Measurements from ENCODE around the gene MRTFA.

MRTFA gene

DNA sequence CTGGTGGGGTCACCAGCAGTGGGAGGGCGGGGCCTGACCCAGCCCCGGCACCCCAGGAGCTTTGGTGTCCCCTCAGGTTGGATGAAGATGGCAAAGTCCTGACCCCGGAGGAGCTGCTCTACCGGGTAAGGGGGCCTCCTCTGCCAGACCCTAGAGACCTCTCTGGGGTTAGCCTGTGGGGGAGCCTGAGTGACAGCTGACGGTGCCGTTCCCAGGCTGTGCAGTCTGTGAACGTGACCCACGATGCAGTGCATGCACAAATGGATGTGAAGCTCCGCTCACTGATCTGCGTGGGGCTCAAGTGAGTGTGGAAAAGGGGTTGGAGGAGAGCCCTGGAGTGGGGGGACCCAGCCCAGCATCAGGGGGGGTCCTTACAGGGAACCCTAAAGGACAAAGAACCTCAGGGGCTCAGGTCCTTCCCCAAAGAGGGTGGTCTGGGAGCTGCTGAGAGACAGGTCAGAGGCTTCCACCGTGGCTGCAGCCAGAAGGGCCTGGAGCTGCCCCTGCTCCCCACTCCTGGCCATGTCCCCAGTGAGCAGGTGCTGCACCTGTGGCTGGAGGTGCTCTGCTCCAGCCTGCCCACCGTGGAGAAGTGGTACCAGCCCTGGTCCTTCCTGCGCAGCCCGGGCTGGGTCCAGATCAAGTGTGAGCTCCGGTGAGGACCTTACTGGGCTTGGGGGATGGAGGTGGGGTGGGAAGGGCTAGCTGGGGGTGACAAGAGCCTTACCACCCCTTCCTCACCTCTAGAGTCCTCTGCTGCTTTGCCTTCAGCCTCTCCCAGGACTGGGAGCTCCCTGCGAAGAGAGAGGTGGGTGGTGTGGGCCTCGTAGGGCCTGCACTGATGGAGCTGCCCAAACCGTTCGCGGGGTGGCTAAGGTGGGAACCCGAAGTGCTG, 227.6 kb downstream of the MRTFA start:
- no peaks in the 10 kb centered on the region for H3K4me1 ChIP-seq (ENCODE audit: insufficient read depth, low read length)
- H3K27ac ChIP-seq (ENCODE audit: low read length) = no peak overlapping the region
- H3K4me3 ChIP-seq (ENCODE audit: low read length) = no peak overlapping the region
- H3K9me3 ChIP-seq (ENCODE audit: insufficient read depth, low read depth, low read length) = no peaks in the 10 kb centered on the region
- H3K9ac ChIP-seq (ENCODE audit: low read depth, low read length) = no peak overlapping the region
- peaks cover 79% of the 10 kb centered on the region for H3K36me3 ChIP-seq (ENCODE audit: insufficient read depth, low read depth, low read length)
- no peaks in the 10 kb centered on the region for H3K27me3 ChIP-seq (ENCODE audit: insufficient read depth, low read length)

DNA sequence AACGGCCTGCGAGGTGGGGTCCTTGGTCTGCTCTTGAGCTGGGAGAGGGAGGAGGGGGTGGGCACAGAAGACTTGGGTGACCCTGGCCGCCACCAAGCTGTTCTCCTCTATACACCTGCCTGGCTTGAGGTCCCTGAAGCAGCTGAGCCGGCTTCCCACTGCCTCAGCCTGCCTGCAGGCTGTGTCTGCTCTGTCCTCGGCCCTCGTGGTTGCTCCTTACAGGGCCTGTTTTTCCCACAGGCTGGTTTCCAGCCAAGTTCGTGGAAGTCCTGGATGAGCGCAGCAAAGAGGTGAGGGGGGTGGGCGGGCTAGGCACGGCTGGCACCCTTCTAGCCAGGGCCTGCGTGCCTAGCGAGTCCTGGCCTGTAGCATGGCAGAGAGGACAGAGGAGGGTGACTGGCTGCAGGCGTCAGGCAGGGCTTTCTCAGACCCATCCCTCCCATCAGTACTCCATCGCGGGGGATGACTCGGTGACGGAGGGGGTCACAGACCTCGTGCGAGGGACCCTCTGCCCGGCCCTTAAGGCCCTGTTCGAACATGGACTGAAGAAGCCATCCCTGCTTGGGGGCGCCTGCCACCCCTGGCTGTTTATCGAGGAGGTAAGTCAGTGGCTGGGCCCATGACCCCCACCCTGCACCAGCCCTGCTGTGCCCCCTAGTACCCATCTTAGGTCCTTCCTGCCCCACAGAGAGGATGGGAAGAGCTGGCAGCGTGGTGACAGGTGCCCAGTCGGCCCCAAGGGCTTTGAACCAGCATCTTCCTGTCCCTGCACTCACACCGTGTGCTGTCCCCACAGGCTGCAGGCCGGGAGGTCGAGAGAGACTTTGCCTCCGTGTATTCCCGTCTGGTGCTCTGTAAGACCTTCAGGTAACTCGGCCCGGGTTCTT, 228.4 kb downstream of the MRTFA start:
- Histone ChIP-seq H3K36me3 (ENCODE audit: insufficient read depth, low read depth, low read length) (peaks cover 81% of the 10 kb centered on the region), H3K27me3 (ENCODE audit: insufficient read depth, low read length) (no peaks in the 10 kb centered on the region), H3K9me3 (ENCODE audit: insufficient read depth, low read depth, low read length) (no peaks in the 10 kb centered on the region), H3K4me3 (ENCODE audit: low read length) (no peak overlapping the region), H3K9ac (ENCODE audit: low read depth, low read length) (no peak overlapping the region), H3K4me1 (ENCODE audit: insufficient read depth, low read length) (no peaks in the 10 kb centered on the region), H3K27ac (ENCODE audit: low read length) (no peak overlapping the region)

DNA sequence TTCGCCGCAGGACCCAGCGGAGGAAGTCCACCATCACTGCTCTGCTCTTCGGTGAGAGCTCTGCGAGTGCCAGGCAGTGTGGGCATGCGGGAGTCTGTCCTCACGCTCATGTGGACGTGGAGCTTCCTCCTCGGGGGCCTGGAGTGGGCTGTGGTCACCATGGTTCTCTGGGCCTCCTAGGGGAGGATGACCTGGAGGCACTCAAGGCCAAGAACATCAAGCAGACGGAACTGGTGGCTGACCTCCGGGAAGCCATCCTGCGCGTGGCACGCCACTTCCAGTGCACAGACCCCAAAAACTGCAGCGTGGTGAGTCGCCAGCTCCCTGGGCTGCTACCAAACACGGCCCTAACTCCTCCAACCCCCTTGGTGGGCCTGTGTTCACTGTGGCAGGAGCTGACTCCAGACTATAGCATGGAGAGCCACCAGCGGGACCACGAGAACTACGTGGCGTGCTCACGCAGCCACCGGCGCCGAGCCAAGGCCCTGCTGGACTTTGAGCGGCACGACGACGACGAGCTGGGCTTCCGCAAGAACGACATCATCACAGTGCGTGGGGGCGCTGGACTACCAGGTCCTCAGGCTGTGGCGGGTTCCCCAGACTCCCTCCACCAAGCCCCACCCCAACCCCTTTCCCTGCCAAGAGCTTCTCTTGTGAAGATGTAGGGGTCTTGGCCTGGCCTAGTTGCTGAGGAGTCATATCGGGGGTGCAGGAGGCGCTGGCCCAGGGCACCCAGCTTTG, 229.3 kb downstream of the MRTFA start:
- Histone ChIP-seq H3K4me1 (ENCODE audit: insufficient read depth, low read length) (no peaks in the 10 kb centered on the region), H3K36me3 (ENCODE audit: insufficient read depth, low read depth, low read length) (peaks cover 80% of the 10 kb centered on the region), H3K9ac (ENCODE audit: low read depth, low read length) (no peak overlapping the region), H3K27me3 (ENCODE audit: insufficient read depth, low read length) (no peaks in the 10 kb centered on the region), H3K9me3 (ENCODE audit: insufficient read depth, low read depth, low read length) (no peaks in the 10 kb centered on the region), H3K27ac (ENCODE audit: low read length) (no peak overlapping the region), H3K4me3 (ENCODE audit: low read length) (no peak overlapping the region)

DNA sequence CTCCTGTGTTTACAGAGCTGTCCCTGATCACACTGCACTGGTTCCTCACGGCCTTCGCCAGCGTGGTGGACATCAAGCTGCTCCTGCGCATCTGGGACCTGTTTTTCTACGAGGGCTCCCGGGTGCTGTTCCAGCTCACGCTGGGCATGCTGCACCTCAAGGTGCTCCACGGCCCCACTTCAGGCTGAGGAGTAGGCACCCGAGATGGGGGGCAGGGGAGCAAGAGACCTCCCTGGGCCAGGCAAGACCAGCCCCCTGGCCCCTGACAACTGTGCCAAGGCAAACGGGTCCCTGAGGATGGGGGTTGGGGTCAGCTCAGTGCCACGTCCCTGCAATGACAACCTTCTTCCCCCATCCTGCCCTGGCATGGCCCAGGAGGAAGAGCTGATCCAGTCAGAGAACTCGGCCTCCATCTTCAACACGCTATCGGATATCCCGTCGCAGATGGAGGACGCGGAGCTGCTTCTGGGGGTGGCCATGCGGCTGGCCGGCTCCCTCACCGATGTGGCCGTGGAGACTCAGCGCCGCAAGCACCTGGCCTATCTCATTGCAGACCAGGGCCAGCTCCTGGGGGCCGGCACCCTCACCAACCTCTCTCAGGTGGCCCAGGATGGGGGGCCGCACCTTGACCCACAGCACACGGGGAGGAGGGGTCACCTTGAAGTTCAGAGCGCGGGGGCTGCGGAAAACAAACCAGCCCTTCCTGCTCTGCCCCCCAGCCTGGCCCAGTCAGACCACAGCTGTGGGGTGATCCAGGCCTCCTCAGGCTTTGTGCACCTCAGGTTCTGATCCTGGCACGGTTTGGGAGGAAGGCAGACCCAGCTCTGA, 230.2 kb downstream of the MRTFA start:
- Histone ChIP-seq H3K27ac (ENCODE audit: low read length) (no peak overlapping the region), H3K9ac (ENCODE audit: low read depth, low read length) (no peak overlapping the region), H3K4me3 (ENCODE audit: low read length) (no peak overlapping the region), H3K4me1 (ENCODE audit: insufficient read depth, low read length) (no peaks in the 10 kb centered on the region), H3K36me3 (ENCODE audit: insufficient read depth, low read depth, low read length) (peaks cover 80% of the 10 kb centered on the region), H3K9me3 (ENCODE audit: insufficient read depth, low read depth, low read length) (no peaks in the 10 kb centered on the region), H3K27me3 (ENCODE audit: insufficient read depth, low read length) (no peaks in the 10 kb centered on the region)

DNA sequence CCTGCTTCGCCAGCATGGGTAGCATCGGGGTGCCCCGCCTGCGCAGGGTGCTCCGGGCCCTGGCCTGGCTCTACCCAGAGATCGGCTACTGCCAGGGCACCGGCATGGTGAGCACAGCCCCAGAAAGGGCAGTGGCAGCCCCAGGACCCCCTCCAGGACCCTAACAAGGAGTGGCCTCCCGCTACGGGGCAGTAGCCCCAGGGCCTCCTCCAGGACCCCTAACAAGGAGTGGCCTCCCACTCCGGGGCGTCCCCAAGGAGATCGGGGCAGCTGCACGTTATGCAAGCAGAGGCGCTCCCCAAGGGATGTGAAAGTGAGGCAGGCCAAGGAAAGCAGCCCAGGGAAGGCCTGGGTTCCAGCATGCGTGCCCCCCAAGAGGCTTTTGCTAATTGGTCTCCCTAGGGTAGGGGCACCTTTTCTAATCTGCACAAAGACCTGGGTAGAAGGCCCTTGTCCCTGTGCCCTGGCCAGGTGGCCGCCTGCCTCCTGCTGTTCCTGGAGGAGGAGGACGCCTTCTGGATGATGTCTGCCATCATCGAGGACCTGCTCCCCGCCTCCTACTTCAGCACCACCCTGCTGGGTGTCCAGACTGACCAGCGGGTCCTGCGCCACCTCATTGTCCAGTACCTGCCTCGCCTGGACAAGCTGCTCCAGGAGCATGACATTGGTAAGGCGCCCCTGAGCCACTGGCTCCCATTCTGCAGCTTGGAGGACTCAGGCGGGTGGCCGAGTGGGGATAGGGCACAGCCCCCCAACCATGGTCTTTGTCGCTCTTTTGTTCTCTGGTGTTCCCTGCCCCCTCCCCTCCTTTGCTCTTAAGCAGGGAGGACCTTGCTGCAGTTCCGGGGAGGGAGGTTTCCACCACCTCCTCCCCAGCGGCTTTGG, 231.1 kb downstream of the MRTFA start:
- no peak overlapping the region for H3K27ac ChIP-seq (ENCODE audit: low read length)
- H3K4me3 ChIP-seq (ENCODE audit: low read length) = no peak overlapping the region
- no peaks in the 10 kb centered on the region for H3K27me3 ChIP-seq (ENCODE audit: insufficient read depth, low read length)
- no peaks in the 10 kb centered on the region for H3K4me1 ChIP-seq (ENCODE audit: insufficient read depth, low read length)
- no peaks in the 10 kb centered on the region for H3K9me3 ChIP-seq (ENCODE audit: insufficient read depth, low read depth, low read length)
- H3K36me3 ChIP-seq (ENCODE audit: insufficient read depth, low read depth, low read length) = peaks cover 77% of the 10 kb centered on the region
- H3K9ac ChIP-seq (ENCODE audit: low read depth, low read length) = no peak overlapping the region

DNA sequence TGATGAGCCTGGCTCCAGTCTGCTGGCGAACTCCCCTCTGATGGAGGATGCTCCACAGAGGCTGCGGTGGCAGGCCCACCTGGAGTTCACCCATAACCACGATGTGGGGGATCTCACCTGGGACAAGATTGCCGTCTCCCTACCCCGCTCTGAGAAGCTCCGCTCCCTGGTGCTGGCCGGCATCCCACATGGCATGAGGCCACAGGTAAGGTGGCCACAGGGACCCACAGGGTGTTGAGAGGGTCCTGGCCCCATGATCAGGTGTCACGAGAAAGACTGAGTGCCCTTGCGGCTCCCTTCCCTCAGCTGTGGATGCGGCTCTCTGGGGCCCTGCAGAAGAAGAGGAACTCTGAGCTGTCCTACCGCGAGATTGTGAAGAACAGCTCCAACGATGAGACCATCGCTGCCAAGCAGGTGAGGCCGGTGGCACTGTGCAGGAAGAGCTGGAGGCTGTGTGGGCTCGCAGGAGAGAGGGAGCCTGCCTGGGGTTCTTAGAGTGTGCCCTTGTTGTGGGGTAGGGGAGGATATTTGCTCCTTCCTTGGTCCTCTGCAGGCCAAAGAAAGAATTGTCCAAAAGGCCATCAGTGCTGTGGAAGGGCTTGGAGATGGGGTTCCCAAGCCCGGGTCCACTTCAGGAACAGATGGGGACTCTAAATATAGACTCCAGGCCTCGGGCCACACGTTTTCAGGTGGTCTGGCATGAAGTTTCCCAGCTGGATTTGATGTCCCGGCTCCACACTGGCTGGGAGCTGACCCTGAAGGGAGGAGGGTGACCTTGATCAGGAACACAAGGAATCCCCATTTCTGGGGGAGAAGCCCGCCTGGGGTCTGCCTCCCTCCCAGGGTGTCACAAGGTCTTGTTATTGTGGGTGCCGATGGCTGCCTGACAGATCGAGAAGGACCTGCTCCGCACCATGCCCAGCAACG, 232.0 kb downstream of the MRTFA start:
- Histone ChIP-seq H3K4me3 (ENCODE audit: low read length) (no peak overlapping the region), H3K9ac (ENCODE audit: low read depth, low read length) (no peak overlapping the region), H3K36me3 (ENCODE audit: insufficient read depth, low read depth, low read length) (peaks cover 68% of the 10 kb centered on the region), H3K9me3 (ENCODE audit: insufficient read depth, low read depth, low read length) (no peaks in the 10 kb centered on the region), H3K4me1 (ENCODE audit: insufficient read depth, low read length) (no peaks in the 10 kb centered on the region), H3K27me3 (ENCODE audit: insufficient read depth, low read length) (no peaks in the 10 kb centered on the region), H3K27ac (ENCODE audit: low read length) (no peak overlapping the region)

DNA sequence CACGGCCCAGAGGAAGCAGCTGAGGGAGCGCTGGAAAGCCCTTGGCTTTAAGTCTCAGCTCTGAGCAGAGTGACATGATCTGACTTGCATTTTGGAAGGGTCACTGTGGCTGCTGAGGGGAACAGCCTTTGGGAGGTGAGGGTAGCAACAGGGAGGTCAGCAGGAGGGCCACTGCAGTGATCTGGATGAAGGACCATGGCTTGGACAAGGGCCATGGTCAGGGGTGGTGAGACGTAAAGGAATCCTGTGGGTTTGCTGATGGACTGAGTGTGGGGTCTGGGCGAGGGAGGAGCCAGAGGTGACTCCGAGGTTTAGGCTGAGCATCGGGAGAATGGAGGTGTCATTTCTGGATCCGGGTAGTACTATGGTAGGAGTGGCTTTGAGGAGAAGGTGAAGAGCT, 232.9 kb downstream of the MRTFA start:
- no peaks in the 10 kb centered on the region for H3K9me3 ChIP-seq (ENCODE audit: insufficient read depth, low read depth, low read length)
- no peak overlapping the region for H3K27ac ChIP-seq (ENCODE audit: low read length)
- peaks cover 59% of the 10 kb centered on the region for H3K36me3 ChIP-seq (ENCODE audit: insufficient read depth, low read depth, low read length)
- H3K4me3 ChIP-seq (ENCODE audit: low read length) = no peak overlapping the region
- no peaks in the 10 kb centered on the region for H3K4me1 ChIP-seq (ENCODE audit: insufficient read depth, low read length)
- no peaks in the 10 kb centered on the region for H3K27me3 ChIP-seq (ENCODE audit: insufficient read depth, low read length)
- H3K9ac ChIP-seq (ENCODE audit: low read depth, low read length) = no peak overlapping the region

DNA sequence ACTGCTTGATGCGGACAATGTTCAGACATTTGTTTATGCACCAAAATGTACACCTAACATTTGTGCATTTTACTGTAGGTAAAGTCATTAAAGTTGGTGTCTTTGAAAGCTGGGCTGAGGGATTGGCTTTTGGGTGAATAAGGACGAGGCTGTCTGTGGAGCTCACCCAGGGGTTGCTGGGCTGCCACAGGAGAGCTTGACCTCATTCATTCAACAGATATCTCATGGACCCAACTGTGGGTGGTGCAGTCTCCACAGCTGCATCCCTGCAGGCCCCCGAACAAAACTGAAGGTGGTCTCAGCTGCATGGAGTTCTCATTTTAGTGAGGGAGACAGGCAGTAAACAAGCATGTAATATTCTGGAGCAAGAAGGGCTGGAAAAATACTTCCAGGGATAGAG, 233.4 kb downstream of the MRTFA start:
- Histone ChIP-seq H3K9me3 (ENCODE audit: insufficient read depth, low read depth, low read length) (no peaks in the 10 kb centered on the region), H3K4me1 (ENCODE audit: insufficient read depth, low read length) (no peaks in the 10 kb centered on the region), H3K9ac (ENCODE audit: low read depth, low read length) (no peak overlapping the region), H3K27me3 (ENCODE audit: insufficient read depth, low read length) (no peaks in the 10 kb centered on the region), H3K27ac (ENCODE audit: low read length) (no peak overlapping the region), H3K36me3 (ENCODE audit: insufficient read depth, low read depth, low read length) (peaks cover 54% of the 10 kb centered on the region), H3K4me3 (ENCODE audit: low read length) (no peak overlapping the region)

DNA sequence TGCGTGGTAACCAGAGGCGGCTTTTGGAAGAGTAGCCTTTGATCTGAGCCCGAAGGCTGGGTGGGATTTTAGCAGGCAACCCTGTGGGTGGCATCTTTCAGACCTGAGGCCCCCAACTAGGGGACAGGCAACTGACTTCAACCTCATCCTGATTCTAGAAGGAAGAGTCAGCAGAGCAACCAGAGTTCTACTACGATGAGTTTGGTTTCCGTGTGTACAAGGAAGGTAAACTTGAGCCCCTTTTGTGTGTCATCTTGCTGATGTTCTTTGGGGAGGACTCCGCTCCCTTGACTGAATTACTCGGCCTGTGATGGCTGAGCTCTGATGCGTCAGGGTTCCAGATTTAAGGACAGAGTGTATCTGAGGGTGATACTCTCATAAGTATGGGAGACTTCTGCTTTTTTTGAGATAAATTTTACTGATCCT, 234.5 kb downstream of the MRTFA start:
- Histone ChIP-seq H3K9me3 (ENCODE audit: insufficient read depth, low read depth, low read length) (no peaks in the 10 kb centered on the region), H3K4me1 (ENCODE audit: insufficient read depth, low read length) (peaks cover 5% of the 10 kb centered on the region; the same call in 1 of the 2 replicates), H3K27me3 (ENCODE audit: insufficient read depth, low read length) (no peaks in the 10 kb centered on the region), H3K27ac (ENCODE audit: low read length) (no peak overlapping the region), H3K9ac (ENCODE audit: low read depth, low read length) (no peak overlapping the region), H3K36me3 (ENCODE audit: insufficient read depth, low read depth, low read length) (peaks cover 43% of the 10 kb centered on the region), H3K4me3 (ENCODE audit: low read length) (no peak overlapping the region)

All from iPS-20b (cell line).